ENCODE results near the gene GORASP1. TPM values are rescaled to one million over a fixed set of nuclear protein-coding genes. Genes with fewer than 3 reads are reported as not detected.
A peak's percentile ranks its signal among the peaks of the same experiment; 100 is the strongest.

The GORASP1 gene
- total and polyA plus RNA-seq, 11 donors, result 19.9 to 52.5 (median 42.3) TPM

DNA sequence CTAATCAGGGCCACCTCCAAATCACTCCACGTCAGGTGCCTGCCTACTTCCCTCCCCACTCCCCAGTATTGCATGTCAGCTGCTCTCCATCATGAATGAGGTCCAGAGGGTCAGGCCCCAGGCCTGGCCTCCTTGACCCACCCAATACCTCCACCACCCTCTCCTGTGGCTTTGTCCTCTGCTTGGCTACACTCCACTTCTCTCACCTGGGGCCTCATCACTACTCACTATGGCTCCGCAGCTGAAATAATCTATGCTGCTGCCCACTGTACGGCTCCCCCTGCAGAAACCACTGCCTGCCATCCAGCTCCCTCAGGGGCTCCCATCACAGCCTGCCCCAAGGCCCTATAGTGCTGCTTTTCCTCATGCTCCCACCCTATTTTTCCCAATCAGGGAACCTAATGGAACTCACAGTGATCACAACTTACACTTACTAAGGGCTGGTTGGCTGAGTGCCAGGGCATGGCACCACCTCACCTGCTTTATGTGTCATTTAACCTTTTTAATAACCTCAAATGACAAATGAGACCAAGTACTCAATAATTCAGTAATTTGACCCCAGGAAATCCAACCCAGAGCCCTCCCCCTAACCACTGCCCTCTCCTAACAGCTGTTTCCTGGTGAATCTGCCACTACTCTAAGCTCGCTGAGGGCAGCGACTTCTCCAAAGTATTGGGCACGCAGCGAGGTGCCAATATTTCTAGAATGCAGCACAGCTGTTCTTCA, 2.3 kb downstream of the GORASP1 start:
- Histone ChIP-seq H3K9me3 (no peaks in the 10 kb centered on the region), H3K36me3 (peaks cover 0 to 16% (median 10%) of the 10 kb centered on the region in 9 donors), H3K27me3 (no peaks in the 10 kb centered on the region), H3K4me3 (peak overlapping the region in 3 of 12 donors; percentile 94 to 99 (median 96)), H3K27ac (peak overlapping the region in 3 of 12 donors; percentile 23 to 93 (median 33)), H3K4me1 (peaks cover 6 to 60% (median 46%) of the 10 kb centered on the region in 12 donors)
- ATAC-seq (no peak), DNase-seq (no peak)
- TF ChIP-seq POLR2A (IDR thresholded peaks at IDR 0.05), result no peak
- TF ChIP-seq, protein P1, sequence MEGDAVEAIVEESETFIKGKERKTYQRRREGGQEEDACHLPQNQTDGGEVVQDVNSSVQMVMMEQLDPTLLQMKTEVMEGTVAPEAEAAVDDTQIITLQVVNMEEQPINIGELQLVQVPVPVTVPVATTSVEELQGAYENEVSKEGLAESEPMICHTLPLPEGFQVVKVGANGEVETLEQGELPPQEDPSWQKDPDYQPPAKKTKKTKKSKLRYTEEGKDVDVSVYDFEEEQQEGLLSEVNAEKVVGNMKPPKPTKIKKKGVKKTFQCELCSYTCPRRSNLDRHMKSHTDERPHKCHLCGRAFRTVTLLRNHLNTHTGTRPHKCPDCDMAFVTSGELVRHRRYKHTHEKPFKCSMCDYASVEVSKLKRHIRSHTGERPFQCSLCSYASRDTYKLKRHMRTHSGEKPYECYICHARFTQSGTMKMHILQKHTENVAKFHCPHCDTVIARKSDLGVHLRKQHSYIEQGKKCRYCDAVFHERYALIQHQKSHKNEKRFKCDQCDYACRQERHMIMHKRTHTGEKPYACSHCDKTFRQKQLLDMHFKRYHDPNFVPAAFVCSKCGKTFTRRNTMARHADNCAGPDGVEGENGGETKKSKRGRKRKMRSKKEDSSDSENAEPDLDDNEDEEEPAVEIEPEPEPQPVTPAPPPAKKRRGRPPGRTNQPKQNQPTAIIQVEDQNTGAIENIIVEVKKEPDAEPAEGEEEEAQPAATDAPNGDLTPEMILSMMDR (IDR thresholded peaks at IDR 0.05), result no peak
- intact Hi-C loops (cut with DNase I), result loop anchor here in 6 of 10 donors (5.0 to 10.0 kb wide), 6 partner anchors 42 to 280 kb away; partner anchors contain the start of genes SLC25A38 (in 2 of the 6), SCN11A (in 1 of the 6) and WDR48 (in 1 of the 6)
- WGBS, 4 donors, result 86 to 90% (median 88%) methylated on average over 6 to 7 of the region's 7 CpGs

DNA sequence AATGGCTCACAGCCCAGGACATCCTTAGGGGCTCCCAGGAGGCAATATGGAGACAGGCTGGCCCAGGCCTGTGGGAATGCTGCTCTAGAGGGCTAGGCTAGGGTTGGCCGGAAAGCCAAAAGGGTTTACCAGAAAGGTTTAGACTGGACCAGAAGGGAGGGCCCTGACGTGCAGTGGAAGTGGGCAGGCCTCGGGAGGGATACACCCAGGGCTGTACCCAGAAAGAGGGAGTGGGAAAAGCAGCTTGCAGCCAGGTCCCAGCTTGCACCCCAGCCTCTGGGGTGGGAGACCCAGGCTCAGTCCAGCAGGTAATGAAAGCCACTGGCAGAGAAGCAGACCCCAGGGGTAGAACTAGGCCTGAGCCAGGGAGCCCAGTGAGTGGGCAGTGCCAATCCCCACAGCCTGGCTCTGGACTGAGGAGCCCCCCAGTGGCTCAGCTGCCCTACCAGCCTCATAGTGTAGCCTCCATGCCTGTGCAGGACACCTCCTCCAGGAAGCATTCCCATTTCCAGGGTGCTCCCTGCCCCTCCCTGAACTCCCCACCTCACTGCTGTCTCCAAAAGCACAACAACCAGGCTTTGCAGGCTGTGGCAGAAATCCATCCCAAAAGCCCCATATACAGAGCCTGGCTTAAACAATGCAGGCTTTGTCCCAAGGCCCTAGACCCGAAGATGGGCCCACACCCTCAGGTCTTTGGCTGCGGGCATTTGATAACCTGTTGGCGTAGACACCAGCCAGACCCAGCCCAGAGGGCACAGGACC, 3.5 kb downstream of the GORASP1 start:
- Histone ChIP-seq H3K36me3 (peaks cover 0 to 28% (median 22%) of the 10 kb centered on the region in 9 donors), H3K27ac (peak overlapping the region in 3 of 12 donors; percentile 1 to 33 (median 29)), H3K4me1 (peaks cover 6 to 60% (median 46%) of the 10 kb centered on the region in 12 donors), H3K4me3 (no peak overlapping the region), H3K9me3 (no peaks in the 10 kb centered on the region), H3K27me3 (no peaks in the 10 kb centered on the region)
- DNase-seq (no peak), ATAC-seq (no peak)
- WGBS, 4 donors, result 74 to 83% (median 80%) methylated on average over 4 to 6 of the region's 6 CpGs
- no peak for TF ChIP-seq POLR2A (IDR thresholded peaks at IDR 0.05)
- TF ChIP-seq, protein P1 (IDR thresholded peaks at IDR 0.05), result no peak
- intact Hi-C loops (cut with DNase I), result loop anchor here in 3 of 10 donors (1.0 to 10.0 kb wide), 2 partner anchors 184 to 281 kb away; partner anchors contain the start of gene SLC25A38 (in 2 of the 3)

DNA sequence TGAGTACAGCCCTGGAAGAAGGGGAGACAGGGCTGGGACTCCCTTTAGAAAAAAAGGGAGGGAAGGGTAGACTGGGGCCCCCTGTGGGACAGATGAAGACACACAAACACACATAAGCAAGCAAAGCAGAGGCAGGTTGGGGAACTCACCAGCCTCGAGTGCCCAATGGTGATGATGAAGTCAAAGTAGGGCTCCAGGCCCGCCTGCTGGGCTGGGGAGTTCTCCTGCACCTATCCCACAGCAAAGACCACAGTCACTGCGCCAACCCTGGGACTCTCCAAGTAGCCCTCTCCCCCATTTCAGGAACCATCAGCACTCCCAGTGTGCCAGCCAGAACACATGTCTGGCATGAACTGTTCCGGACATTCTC, 4.1 kb downstream of the GORASP1 start:
- H3K9me3 ChIP-seq, result no peaks in the 10 kb centered on the region
- H3K4me1 ChIP-seq, result peaks cover 6 to 57% (median 42%) of the 10 kb centered on the region in 12 donors
- intact Hi-C loops (cut with DNase I), result loop anchor here in 3 of 10 donors (1.0 to 10.0 kb wide), 2 partner anchors 185 to 281 kb away; partner anchors contain the start of gene SLC25A38 (in 2 of the 3)
- DNase-seq, result no peak
- no peak overlapping the region for H3K4me3 ChIP-seq
- peaks cover 0 to 34% (median 28%) of the 10 kb centered on the region in 9 donors for H3K36me3 ChIP-seq
- H3K27me3 ChIP-seq, result no peaks in the 10 kb centered on the region
- WGBS, 4 donors, result 54 to 77% (median 73%) methylated on average over 2 to 4 of the region's 4 CpGs
- TF ChIP-seq POLR2A (IDR thresholded peaks at IDR 0.05), result no peak
- TF ChIP-seq, protein P1 (IDR thresholded peaks at IDR 0.05), result no peak
- no peak for ATAC-seq
- peak overlapping the region in 2 of 12 donors; percentile 1 to 22 for H3K27ac ChIP-seq
